Fibroblast of lung (primary cell): ENCODE results near the gene LRIT2.

Source experiments
- EZH2 ChIP-seq: IDR thresholded peaks from 2 replicates; pipeline ENCODE4 v1.5.1; 2012; ENCODE audit warnings: low read length, control low read depth, mild to moderate bottlenecking; ENCODE audit errors: missing control alignments
- TF ChIP-seq, protein P1 (sequence below), 2 donors: IDR thresholded peaks in 1 of 2; conservative IDR thresholded peaks in 1 of 2; 1 replicate in 1 of 2; 2 replicates in 1 of 2; pipeline ENCODE4 v1.5.1; 2011 to 2012; ENCODE audit warnings: low read length in 2 of 2, control low read depth in 1 of 2, inconsistent platforms in 1 of 2, low read depth in 1 of 2, mild to moderate bottlenecking in 1 of 2

- TF ChIP-seq, protein P1, sequence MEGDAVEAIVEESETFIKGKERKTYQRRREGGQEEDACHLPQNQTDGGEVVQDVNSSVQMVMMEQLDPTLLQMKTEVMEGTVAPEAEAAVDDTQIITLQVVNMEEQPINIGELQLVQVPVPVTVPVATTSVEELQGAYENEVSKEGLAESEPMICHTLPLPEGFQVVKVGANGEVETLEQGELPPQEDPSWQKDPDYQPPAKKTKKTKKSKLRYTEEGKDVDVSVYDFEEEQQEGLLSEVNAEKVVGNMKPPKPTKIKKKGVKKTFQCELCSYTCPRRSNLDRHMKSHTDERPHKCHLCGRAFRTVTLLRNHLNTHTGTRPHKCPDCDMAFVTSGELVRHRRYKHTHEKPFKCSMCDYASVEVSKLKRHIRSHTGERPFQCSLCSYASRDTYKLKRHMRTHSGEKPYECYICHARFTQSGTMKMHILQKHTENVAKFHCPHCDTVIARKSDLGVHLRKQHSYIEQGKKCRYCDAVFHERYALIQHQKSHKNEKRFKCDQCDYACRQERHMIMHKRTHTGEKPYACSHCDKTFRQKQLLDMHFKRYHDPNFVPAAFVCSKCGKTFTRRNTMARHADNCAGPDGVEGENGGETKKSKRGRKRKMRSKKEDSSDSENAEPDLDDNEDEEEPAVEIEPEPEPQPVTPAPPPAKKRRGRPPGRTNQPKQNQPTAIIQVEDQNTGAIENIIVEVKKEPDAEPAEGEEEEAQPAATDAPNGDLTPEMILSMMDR (conservative IDR thresholded peaks at IDR 0.05 in 1 of 2, IDR thresholded peaks at IDR 0.05 in 1 of 2; ENCODE audit: low read depth in 1 of 2, low read length in 2 of 2) = peak; percentile 97 to 99
- TF ChIP-seq EZH2 = no peak
These were observed 39.3 kb upstream of the LRIT2 start for GRCh38 chr10:84264611-84265141.
